Lung (tissue), 12 donors: ENCODE data around the gene ATP2B2. TPM values are rescaled to one million over a fixed set of nuclear protein-coding genes. Genes with fewer than 3 reads are reported as not detected.

ENCODE experiments used
- ATAC-seq: fragments of 200-7000 bp; cut with Tn5 transposase; one replicate; pipeline ENCODE4 v1.9.1; 2020; ENCODE audit warnings: moderate number of reproducible peaks; ENCODE audit not compliant: insufficient read depth, low FRiP score
- DNase-seq, 3 donors: peaks; one replicate each; pipeline ENCODE4 v3.0.0-alpha.2; 2013 to 2017
- H3K27ac ChIP-seq, 2 donors: one replicate each; pipeline ENCODE4 v1.5.1; 2013; ENCODE audit warnings: mild to moderate bottlenecking in 2 of 2, moderate library complexity in 2 of 2, control low read depth in 1 of 2, inconsistent platforms in 1 of 2, low read depth in 1 of 2, low read length in 1 of 2
- H3K27me3 ChIP-seq, 3 donors: one replicate each; pipeline ENCODE4 v1.5.1; 2013; ENCODE audit warnings: low read length in 2 of 3; ENCODE audit not compliant: control insufficient read depth in 3 of 3, insufficient read depth in 3 of 3
- H3K36me3 ChIP-seq, 4 donors: one replicate each; pipeline ENCODE4 v1.5.1; 2013; ENCODE audit warnings: low read length in 4 of 4, mild to moderate bottlenecking in 1 of 4, moderate library complexity in 1 of 4; ENCODE audit not compliant: control insufficient read depth in 4 of 4, insufficient read depth in 4 of 4
- H3K4me1 ChIP-seq, 5 donors: one replicate each; pipeline ENCODE4 v1.5.1; 2013; ENCODE audit warnings: low read length in 5 of 5, mild to moderate bottlenecking in 2 of 5, moderate library complexity in 1 of 5; ENCODE audit not compliant: control insufficient read depth in 5 of 5, insufficient read depth in 5 of 5
- H3K4me3 ChIP-seq: one replicate; pipeline ENCODE4 v1.5.1; 2013; ENCODE audit warnings: mild to moderate bottlenecking, control low read depth, moderate library complexity
- H3K9ac ChIP-seq, 2 donors: one replicate each; pipeline ENCODE4 v1.5.1; 2013; ENCODE audit warnings: low read length in 2 of 2, control low read depth in 1 of 2; ENCODE audit not compliant: insufficient read depth in 1 of 2
- H3K9me3 ChIP-seq, 4 donors: one replicate each; pipeline ENCODE4 v1.5.1; 2013; ENCODE audit warnings: low read length in 3 of 4, mild to moderate bottlenecking in 1 of 4, moderate library complexity in 1 of 4; ENCODE audit not compliant: control insufficient read depth in 4 of 4, insufficient read depth in 3 of 4
- WGBS, 2 donors: extraction: QIAGEN DNeasy Blood & Tissue Kit; methylation state at CpG; one replicate each; pipeline ENCODE4 v1.1.7; 2013; 5-methylcytosine and 5-hydroxymethylcytosine counted together
- polyA plus RNA-seq, 2 donors: library from polyadenylated mRNA; stranded (reverse); fragments of 200-250 nt; gene quantifications; one replicate each; pipeline ENCODE4 v1.2.1, GENCODE V29; 2013
- total RNA-seq, 2 donors: library from RNA; depleted of rRNA in 1 of 2; stranded (reverse); fragments of >200 nt in 1 of 2; gene quantifications; one replicate each; pipeline ENCODE4 v1.2.1, GENCODE V29; 2014 to 2021
- TF ChIP-seq, protein P1 (sequence below): IDR thresholded peaks from 2 replicates; pipeline ENCODE4 v1.5.1; 2012; ENCODE audit warnings: mild to moderate bottlenecking; ENCODE audit errors: control extremely low read depth, extremely low read depth
- donor health status: control.
- donor health status: control.
- donor health status: Bipolar disorder and iron deficiency.
- donor health status: healthy.
- donor health status: DM: yes; HTN: yes; CAD: no.

The ATP2B2 gene
- total and polyA plus RNA-seq, 4 donors, result 0.06 TPM; not detected in 3

DNA sequence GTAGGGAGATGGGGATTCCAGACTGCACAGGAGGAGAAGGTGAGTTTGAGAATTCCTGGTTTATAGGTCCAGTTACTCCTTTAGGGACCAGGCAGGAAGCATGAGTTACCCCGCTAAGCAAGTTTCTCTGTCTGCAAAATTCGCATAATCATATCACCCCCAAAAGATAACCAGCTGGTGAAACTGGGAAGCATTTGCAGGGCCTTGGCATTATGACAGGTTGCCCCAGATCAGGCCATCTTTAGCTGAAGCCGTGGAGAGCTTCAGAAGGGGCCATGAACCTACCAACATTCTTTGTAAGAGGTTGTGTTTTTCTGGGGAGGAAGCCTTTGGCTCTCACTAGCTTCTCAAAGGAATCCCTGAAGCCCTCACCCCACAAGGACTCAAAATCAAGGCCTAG is 29.4 kb downstream of the ATP2B2 start:
- Histone ChIP-seq H3K9ac (no peak overlapping the region), H3K9me3 (peaks cover 0 to 7% (median 0%) of the 10 kb centered on the region in 4 donors), H3K27ac (no peak overlapping the region), H3K4me1 (no peaks in the 10 kb centered on the region), H3K36me3 (no peaks in the 10 kb centered on the region), H3K4me3 (no peak overlapping the region), H3K27me3 (peaks cover 0 to 10% (median 0%) of the 10 kb centered on the region in 3 donors)
- ATAC-seq, result no peak
- TF ChIP-seq, protein P1, sequence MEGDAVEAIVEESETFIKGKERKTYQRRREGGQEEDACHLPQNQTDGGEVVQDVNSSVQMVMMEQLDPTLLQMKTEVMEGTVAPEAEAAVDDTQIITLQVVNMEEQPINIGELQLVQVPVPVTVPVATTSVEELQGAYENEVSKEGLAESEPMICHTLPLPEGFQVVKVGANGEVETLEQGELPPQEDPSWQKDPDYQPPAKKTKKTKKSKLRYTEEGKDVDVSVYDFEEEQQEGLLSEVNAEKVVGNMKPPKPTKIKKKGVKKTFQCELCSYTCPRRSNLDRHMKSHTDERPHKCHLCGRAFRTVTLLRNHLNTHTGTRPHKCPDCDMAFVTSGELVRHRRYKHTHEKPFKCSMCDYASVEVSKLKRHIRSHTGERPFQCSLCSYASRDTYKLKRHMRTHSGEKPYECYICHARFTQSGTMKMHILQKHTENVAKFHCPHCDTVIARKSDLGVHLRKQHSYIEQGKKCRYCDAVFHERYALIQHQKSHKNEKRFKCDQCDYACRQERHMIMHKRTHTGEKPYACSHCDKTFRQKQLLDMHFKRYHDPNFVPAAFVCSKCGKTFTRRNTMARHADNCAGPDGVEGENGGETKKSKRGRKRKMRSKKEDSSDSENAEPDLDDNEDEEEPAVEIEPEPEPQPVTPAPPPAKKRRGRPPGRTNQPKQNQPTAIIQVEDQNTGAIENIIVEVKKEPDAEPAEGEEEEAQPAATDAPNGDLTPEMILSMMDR, result no peak
- 83 to 90% methylated on average over 3 of the region's 3 CpGs for WGBS, 2 donors
- no peak for DNase-seq

DNA sequence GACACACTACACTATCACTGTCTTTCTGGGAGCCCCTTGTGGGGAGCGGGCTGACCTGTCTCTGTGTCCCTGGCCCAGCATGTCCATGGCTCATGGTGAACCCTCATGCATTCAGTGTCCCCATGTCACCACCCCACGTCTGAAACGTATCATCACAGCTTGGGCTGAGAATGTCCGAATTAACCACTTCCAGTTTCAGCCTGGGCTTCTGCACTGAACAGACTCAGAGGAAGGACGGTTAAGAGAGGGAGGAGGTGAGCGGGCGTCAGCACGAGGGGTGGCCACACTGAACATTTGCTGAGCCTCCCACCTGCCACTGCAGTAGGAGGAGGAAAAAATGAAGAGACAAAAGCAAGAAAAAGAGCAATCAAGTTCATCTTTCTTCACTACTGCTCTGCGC is 30.5 kb downstream of the ATP2B2 start:
- Histone ChIP-seq H3K4me3 (no peak overlapping the region), H3K27ac (no peak overlapping the region), H3K4me1 (no peaks in the 10 kb centered on the region), H3K27me3 (peaks cover 0 to 19% (median 9%) of the 10 kb centered on the region in 3 donors), H3K9ac (no peak overlapping the region), H3K36me3 (no peaks in the 10 kb centered on the region), H3K9me3 (peaks cover 0 to 7% (median 0%) of the 10 kb centered on the region in 4 donors)
- no peak for ATAC-seq
- TF ChIP-seq, protein P1, result no peak
- DNase-seq, result no peak
- 56 to 67% methylated on average over 9 of the region's 9 CpGs for WGBS, 2 donors

DNA sequence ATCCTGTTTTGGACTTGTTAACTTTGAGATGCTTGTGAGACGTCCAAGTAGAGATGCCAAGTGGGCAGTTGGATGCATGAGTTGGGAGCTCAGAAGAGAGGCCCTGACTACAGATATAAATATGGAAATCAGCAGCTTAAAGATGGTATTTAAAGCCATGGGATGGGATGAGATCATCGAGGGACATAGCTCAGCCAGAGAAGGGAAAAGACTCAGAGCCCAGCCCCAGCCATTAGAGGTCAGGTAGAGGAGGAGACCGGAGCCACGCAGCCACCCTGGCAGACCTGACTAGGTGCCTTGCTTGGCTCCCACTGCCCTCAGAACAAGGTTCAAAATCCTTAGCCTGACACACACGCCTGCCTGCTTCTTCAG is 31.1 kb downstream of the ATP2B2 start:
- no peaks in the 10 kb centered on the region for H3K36me3 ChIP-seq
- TF ChIP-seq, protein P1, result no peak
- DNase-seq (no peak), ATAC-seq (no peak)
- WGBS, 2 donors, result 76 to 77% methylated on average over 5 of the region's 5 CpGs
- H3K4me1 ChIP-seq, result no peaks in the 10 kb centered on the region
- peaks cover 0 to 7% (median 0%) of the 10 kb centered on the region in 4 donors for H3K9me3 ChIP-seq
- H3K27me3 ChIP-seq, result peaks cover 0 to 22% (median 9%) of the 10 kb centered on the region in 3 donors
- no peak overlapping the region for H3K9ac ChIP-seq
- no peak overlapping the region for H3K4me3 ChIP-seq
- H3K27ac ChIP-seq, result no peak overlapping the region

DNA sequence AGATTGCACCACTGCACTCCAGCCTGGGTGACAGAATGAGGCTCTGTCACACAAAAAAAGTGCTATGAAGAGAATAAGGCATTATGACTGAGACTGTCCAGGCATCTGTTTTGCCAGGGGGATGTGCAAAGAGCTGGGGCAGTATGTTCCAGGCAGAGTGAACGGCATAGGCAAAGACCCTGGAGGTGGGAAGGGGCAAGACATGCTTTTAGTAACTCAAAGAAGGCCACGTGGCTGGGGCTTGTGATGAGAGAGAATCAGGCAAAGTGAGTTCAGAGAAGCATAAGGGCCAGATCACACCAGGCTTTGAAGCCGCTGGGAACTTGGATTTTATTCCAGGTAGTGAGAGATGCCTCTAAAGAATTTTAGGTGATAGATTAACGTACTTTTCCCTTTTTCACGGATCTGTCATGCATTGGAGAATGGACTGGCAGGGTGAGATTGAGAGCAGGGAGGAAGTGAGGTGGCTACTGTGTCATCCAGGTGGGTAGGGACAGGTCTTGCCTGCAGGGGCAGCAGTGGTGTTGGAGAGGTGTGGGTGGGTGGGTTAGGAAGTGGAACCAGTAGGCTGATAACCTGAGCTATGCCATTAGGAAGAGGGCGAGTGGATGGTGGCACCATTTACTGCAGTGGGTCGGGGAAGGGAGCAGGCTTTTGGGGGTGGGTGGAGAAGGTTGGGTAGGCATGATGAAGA is 31.7 kb downstream of the ATP2B2 start:
- no peaks in the 10 kb centered on the region for H3K4me1 ChIP-seq
- peaks cover 0 to 7% (median 0%) of the 10 kb centered on the region in 4 donors for H3K9me3 ChIP-seq
- 71 to 77% methylated on average over 7 of the region's 7 CpGs for WGBS, 2 donors
- no peak for DNase-seq
- ATAC-seq, result no peak
- H3K27me3 ChIP-seq, result peaks cover 0 to 22% (median 9%) of the 10 kb centered on the region in 3 donors
- no peaks in the 10 kb centered on the region for H3K36me3 ChIP-seq
- no peak overlapping the region for H3K27ac ChIP-seq
- TF ChIP-seq, protein P1, result no peak
- no peak overlapping the region for H3K9ac ChIP-seq
- no peak overlapping the region for H3K4me3 ChIP-seq
